Colonic mucosa (tissue), 4 donors: Measurements from ENCODE around the gene KLF7. TPM values are rescaled to one million over a fixed set of nuclear protein-coding genes. Genes with fewer than 3 reads are reported as not detected.

Experiments
- DNase-seq: peaks from one replicate; pipeline ENCODE4 v3.0.0-alpha.2; 2020
- H3K27ac ChIP-seq: fragments of 200-600 bp; one replicate; pipeline ENCODE4 v1.8.0; 2021
- H3K27me3 ChIP-seq: fragments of 200-600 bp; one replicate; pipeline ENCODE4 v1.8.0; 2021
- H3K36me3 ChIP-seq: fragments of 200-600 bp; one replicate; pipeline ENCODE4 v1.8.0; 2021
- H3K4me1 ChIP-seq: fragments of 200-600 bp; one replicate; pipeline ENCODE4 v1.8.0; 2021; ENCODE audit warnings: mild to moderate bottlenecking
- H3K4me3 ChIP-seq: fragments of 200-600 bp; one replicate; pipeline ENCODE4 v1.8.0; 2021
- H3K9ac ChIP-seq, 2 donors: one replicate each; pipeline ENCODE4 v1.7.0; 2013; ENCODE audit warnings: control low read depth in 2 of 2, low read depth in 2 of 2, low read length in 2 of 2
- H3K9me3 ChIP-seq: fragments of 200-600 bp; one replicate; pipeline ENCODE4 v1.8.0; 2021
- intact Hi-C: fragments of 100-400 bp; cut with DNase I; formaldehyde crosslinking; loops from one replicate; pipeline ENCODE4 v1.14.1; 2022
- total RNA-seq, 2 donors: library from RNA; stranded (reverse); fragmentation: NEBNext Ultra II Directional in 1 of 2; extraction: Animal tissue kit (Norgen Biotek cat#: 25700) in 1 of 2; gene quantifications; one replicate each; pipeline ENCODE4 v1.2.1, GENCODE V29; 2021
- TF ChIP-seq, protein P1 (sequence below): fragments of 200-600 bp; IDR thresholded peaks from one replicate; pipeline ENCODE4 v1.8.0; 2022; ENCODE audit warnings: antibody characterized with exemption, mild to moderate bottlenecking
- donor health status: healthy.
- donor health status: DM: no; HTN: no; CAD: no.
- donor health status: DM: no; HTN: no; CAD: no.

KLF7 gene
- total RNA-seq, 2 donors from 2014 or later: 4.7 to 12.9 TPM

DNA sequence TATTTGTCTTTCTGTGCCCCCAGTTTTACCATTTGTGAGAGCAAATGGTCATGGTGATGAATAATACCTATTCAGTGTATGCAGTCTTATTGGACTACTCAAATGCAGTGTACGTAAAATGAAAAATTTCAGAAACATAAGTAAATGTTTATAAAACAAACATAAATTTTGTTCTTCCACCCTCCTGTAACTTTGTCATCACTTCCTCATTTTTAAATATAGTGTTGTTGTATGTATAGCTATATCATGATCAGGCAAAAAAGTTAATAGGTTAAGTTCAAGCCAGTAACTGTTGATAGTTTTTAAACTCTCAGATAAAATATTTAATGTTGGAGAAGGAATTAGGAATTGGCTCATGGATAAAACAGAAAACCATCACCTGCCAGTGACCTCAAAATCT, 93.2 kb downstream of the KLF7 start:
- Histone ChIP-seq H3K27ac (no peak overlapping the region), H3K27me3 (no peaks in the 10 kb centered on the region), H3K9me3 (no peaks in the 10 kb centered on the region), H3K36me3 (no peaks in the 10 kb centered on the region), H3K9ac (no peak overlapping the region), H3K4me3 (no peak overlapping the region), H3K4me1 (no peaks in the 10 kb centered on the region)
- TF ChIP-seq, protein P1, sequence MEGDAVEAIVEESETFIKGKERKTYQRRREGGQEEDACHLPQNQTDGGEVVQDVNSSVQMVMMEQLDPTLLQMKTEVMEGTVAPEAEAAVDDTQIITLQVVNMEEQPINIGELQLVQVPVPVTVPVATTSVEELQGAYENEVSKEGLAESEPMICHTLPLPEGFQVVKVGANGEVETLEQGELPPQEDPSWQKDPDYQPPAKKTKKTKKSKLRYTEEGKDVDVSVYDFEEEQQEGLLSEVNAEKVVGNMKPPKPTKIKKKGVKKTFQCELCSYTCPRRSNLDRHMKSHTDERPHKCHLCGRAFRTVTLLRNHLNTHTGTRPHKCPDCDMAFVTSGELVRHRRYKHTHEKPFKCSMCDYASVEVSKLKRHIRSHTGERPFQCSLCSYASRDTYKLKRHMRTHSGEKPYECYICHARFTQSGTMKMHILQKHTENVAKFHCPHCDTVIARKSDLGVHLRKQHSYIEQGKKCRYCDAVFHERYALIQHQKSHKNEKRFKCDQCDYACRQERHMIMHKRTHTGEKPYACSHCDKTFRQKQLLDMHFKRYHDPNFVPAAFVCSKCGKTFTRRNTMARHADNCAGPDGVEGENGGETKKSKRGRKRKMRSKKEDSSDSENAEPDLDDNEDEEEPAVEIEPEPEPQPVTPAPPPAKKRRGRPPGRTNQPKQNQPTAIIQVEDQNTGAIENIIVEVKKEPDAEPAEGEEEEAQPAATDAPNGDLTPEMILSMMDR: no peak
- intact Hi-C loops: no loop called here
- no peak for DNase-seq

DNA sequence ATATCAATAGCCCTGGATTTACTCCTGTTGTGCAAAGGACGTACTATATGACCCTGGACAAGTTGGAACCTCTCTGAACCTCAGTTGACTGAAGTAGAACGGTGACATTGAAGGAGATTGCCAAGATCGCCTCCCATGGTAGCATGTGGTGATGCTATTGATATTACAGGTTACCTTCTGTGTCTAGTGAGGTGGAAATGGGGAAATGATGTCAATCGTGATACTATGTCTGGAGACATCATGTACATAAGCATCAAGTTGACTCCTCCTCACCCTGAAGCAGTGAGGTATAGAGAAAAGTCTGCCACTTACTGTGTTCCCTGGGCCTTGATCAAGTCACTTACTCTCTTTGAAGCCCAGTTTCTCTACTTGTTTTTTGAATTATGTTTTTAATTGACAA, 93.9 kb downstream of the KLF7 start:
- H3K27ac ChIP-seq: no peak overlapping the region
- intact Hi-C loops: no loop called here
- DNase-seq: no peak
- H3K4me3 ChIP-seq: no peak overlapping the region
- H3K9ac ChIP-seq: no peak overlapping the region
- H3K9me3 ChIP-seq: no peaks in the 10 kb centered on the region
- TF ChIP-seq, protein P1: no peak
- no peaks in the 10 kb centered on the region for H3K36me3 ChIP-seq
- no peaks in the 10 kb centered on the region for H3K4me1 ChIP-seq
- H3K27me3 ChIP-seq: no peaks in the 10 kb centered on the region

DNA sequence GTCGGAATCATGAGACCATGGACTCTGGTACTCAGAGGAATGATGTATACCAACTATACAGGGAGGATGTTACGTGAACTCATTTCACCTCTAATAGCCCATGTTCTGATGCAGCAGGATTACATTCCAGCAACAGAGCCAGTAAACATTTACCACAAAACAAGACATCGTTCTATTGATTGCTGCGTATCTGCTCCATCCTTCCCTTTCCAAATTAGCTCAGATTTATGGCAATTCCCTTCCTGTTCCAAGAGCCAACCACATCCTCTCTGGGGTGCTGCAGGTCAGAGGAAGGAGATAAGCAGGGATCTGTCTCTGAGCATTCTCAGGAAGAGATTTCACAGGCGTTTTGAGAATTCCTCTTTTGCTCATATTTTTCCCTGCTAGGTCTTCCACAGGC, 98.3 kb downstream of the KLF7 start:
- peak overlapping the region in 1 of 2 donors; percentile 24 for H3K9ac ChIP-seq
- no peak overlapping the region for H3K27ac ChIP-seq
- TF ChIP-seq, protein P1: no peak
- no peaks in the 10 kb centered on the region for H3K36me3 ChIP-seq
- H3K4me1 ChIP-seq: no peaks in the 10 kb centered on the region
- no peak overlapping the region for H3K4me3 ChIP-seq
- H3K9me3 ChIP-seq: no peaks in the 10 kb centered on the region
- H3K27me3 ChIP-seq: no peaks in the 10 kb centered on the region
- DNase-seq: no peak
- intact Hi-C loops: no loop called here

DNA sequence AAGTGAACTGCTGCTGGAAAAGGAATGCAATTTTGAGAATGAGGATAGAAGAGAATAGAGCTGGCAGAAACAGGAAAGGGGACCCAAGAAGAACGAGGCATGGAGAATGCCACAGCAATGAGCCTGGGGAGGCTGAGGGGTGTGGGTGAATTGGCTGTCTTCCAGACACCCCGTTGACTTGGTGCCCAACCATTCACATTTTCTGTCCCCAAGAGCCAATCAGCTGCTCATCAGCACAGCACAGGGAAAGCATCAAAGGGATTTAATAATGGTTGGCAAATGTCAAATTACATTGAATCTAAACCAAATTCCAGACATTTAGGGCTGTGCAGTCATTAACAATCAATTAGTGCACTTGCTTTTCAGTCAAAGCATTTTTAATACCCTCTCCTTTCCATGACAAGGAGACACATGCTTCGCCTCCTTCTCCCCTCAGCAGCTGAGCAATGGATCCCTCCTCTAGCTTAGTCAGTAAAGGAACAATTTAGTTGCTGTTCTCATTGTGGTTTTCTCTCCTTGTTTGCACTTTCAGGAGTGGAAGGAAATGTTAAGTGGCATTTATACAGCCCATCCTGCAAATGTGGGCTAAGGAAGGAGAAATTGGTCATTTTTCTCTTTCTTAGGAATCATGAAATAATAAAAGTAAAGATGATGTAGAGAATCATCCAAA, 98.8 kb downstream of the KLF7 start:
- Histone ChIP-seq H3K9ac (no peak overlapping the region), H3K36me3 (no peaks in the 10 kb centered on the region), H3K4me1 (no peaks in the 10 kb centered on the region), H3K4me3 (no peak overlapping the region), H3K9me3 (no peaks in the 10 kb centered on the region), H3K27me3 (no peaks in the 10 kb centered on the region), H3K27ac (no peak overlapping the region)
- intact Hi-C loops: no loop called here
- TF ChIP-seq, protein P1: no peak
- no peak for DNase-seq

DNA sequence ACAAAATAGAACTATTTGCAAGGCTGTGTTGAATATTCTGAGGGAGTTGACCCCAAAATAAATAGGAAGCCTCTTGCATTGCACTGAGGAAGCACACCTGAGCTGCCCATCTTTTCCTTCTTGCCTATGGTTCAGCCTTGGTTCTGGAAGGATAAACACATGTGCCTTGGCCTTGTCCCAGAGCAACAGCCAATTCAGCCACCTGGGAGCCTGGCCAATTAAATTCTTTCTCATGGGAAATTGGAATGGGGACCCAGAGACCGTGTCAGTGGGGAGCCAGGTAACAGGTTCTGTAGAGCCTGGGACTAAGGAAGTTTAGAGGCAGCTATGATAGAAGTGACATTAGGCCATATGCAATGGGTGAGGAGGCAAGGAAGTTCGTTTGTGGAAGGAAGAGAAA, 99.6 kb downstream of the KLF7 start:
- intact Hi-C loops: no loop called here
- no peak overlapping the region for H3K9ac ChIP-seq
- no peaks in the 10 kb centered on the region for H3K27me3 ChIP-seq
- no peak overlapping the region for H3K4me3 ChIP-seq
- TF ChIP-seq, protein P1: no peak
- no peaks in the 10 kb centered on the region for H3K9me3 ChIP-seq
- no peak for DNase-seq
- no peaks in the 10 kb centered on the region for H3K36me3 ChIP-seq
- no peaks in the 10 kb centered on the region for H3K4me1 ChIP-seq
- H3K27ac ChIP-seq: no peak overlapping the region
